Sigmoid colon (tissue), 7 donors: Measurements from ENCODE around the gene ANO2. TPM values are rescaled to one million over a fixed set of nuclear protein-coding genes. Genes with fewer than 3 reads are reported as not detected.

Experiments used
- DNase-seq: peaks from one replicate; pipeline ENCODE4 v3.0.0-alpha.2; 2019
- H3K27ac ChIP-seq, 4 donors: fragments of 200-600 bp; sonication (generic); one replicate each; pipeline ENCODE4 v1.5.1; 2016 to 2019; ENCODE audit warnings: mild to moderate bottlenecking in 1 of 4
- H3K27me3 ChIP-seq, 3 donors: fragments of 200-600 bp; sonication (generic); one replicate each; pipeline ENCODE4 v1.5.1; 2019; ENCODE audit warnings: mild to moderate bottlenecking in 1 of 3
- H3K36me3 ChIP-seq, 4 donors: fragments of 200-600 bp; sonication (generic); one replicate each; pipeline ENCODE4 v1.5.1; 2016 to 2019
- H3K4me1 ChIP-seq, 4 donors: fragments of 200-600 bp; sonication (generic); one replicate each; pipeline ENCODE4 v1.5.1; 2017 to 2019
- H3K4me3 ChIP-seq, 4 donors: fragments of 200-600 bp; sonication (generic); one replicate each; pipeline ENCODE4 v1.5.1; 2017 to 2019; ENCODE audit warnings: mild to moderate bottlenecking in 2 of 4, moderate library complexity in 1 of 4
- H3K9me3 ChIP-seq, 4 donors: fragments of 200-600 bp in 3 of 4; sonication (generic) in 3 of 4; one replicate each; pipeline versions ENCODE4 v1.5.1 to v1.6.1; 2013 to 2019
- CTCF ChIP-seq, 4 experiments: fragments of 450-650 bp in 3 of 4; fragments of 200-600 bp in 1 of 4; IDR thresholded peaks; one replicate each; pipeline ENCODE4 v1.5.1; 2016 to 2019; ENCODE audit warnings: antibody characterized with exemption in 4 of 4, mild to moderate bottlenecking in 3 of 4, moderate library complexity in 2 of 4
- EP300 ChIP-seq, 4 donors: sonication (generic); formaldehyde crosslinking; IDR thresholded peaks; one replicate each; pipeline ENCODE4 v1.6.1; 2017; ENCODE audit warnings: antibody characterized with exemption in 4 of 4
- POLR2A ChIP-seq, 2 donors: fragments of 450-650 bp; IDR thresholded peaks; one replicate each; pipeline ENCODE4 v1.6.1; 2016; ENCODE audit warnings: antibody characterized with exemption in 2 of 2, mild to moderate bottlenecking in 2 of 2, moderate library complexity in 2 of 2
- POLR2AphosphoS5 ChIP-seq, 4 donors: sonication (generic); formaldehyde crosslinking; IDR thresholded peaks; one replicate each; pipeline ENCODE4 v1.6.1; 2017; ENCODE audit warnings: antibody characterized with exemption in 4 of 4
- WGBS, 2 donors: extraction: QIAGEN DNeasy Blood & Tissue Kit; methylation state at CpG; one replicate each; pipeline ENCODE4 v1.1.7; 2013; 5-methylcytosine and 5-hydroxymethylcytosine counted together
- intact Hi-C: fragments of 100-400 bp; cut with DNase I; formaldehyde crosslinking; loops from one replicate; pipeline ENCODE4 v1.15.1; 2023
- polyA plus RNA-seq, 3 donors: library from polyadenylated mRNA; stranded (reverse); fragments of 200-250 nt; gene quantifications; one replicate each; pipeline ENCODE4 v1.2.3, GENCODE V29; 2013
- total RNA-seq, 4 donors: library from RNA; depleted of rRNA; stranded (reverse); fragments of >200 nt; gene quantifications; one replicate each; pipeline ENCODE4 v1.1.0, GENCODE V29; 2016
- donor health status: healthy with polysubstance abuse.
- donor health status: Bipolar disorder and iron deficiency.
- donor health status: healthy.

ANO2 gene
- total RNA-seq (1 to 10 TPM; 1.4 to 4.3 (median 2.7) TPM), polyA plus RNA-seq (1 to 10 TPM in 1 of 3 donors, under 1 TPM in 1, not detected in 1; 0.46 to 1.2 TPM)

- H3K36me3 ChIP-seq = no peaks in the 10 kb centered on the region
- peaks cover 7 to 55% (median 32%) of the 10 kb centered on the region in 3 donors for H3K27me3 ChIP-seq
- WGBS, 2 donors = 1 to 7% methylated on average over 66 of the region's 66 CpGs
- H3K4me1 ChIP-seq = peaks cover 0 to 16% (median 13%) of the 10 kb centered on the region in 4 donors
- no peaks in the 10 kb centered on the region for H3K9me3 ChIP-seq
- intact Hi-C loops = no loop called here
- H3K4me3 ChIP-seq = peak within 1 kb of the TSS in 3 of 4 donors; percentile 20 to 46 (median 42)
- TF ChIP-seq CTCF (IDR thresholded peaks at IDR 0.05) (no peak), POLR2AphosphoS5 (IDR thresholded peaks at IDR 0.05) (no peak), EP300 (IDR thresholded peaks at IDR 0.05) (no peak), POLR2A (IDR thresholded peaks at IDR 0.05) (no peak)
- DNase-seq = no peak
- H3K27ac ChIP-seq = no peak within 1 kb of the TSS
Measured at GRCh38 chr12:5945071-5946008, at the start of gene ANO2. Gene ANO2, minus strand, starts transcription at chr12:5945259. Its CDS starts 42 bp downstream, at chr12:5945217.

DNA sequence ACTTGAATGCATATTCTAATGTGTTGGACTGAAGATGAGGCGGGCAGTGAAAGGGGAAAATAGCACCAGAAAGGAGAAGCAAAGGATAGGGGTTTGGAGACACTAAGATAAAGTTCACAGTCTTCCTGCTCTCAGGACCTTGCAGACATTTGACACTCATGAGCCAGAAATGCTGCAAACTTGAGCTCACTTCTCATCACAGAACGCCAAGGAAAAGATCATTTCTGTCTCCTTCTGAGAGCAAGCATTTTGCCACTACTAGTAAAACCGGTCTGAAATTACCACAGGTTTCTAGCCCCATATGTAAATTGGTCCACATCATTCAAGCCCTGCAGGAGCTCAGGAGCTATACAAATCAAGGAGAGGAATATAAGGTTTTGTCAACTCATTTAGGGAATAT, 44.6 kb upstream of the ANO2 start:
- Histone ChIP-seq H3K27ac (no peak overlapping the region), H3K4me3 (no peak overlapping the region), H3K36me3 (no peaks in the 10 kb centered on the region), H3K4me1 (peaks cover 0 to 20% (median 11%) of the 10 kb centered on the region in 4 donors), H3K27me3 (no peaks in the 10 kb centered on the region), H3K9me3 (no peaks in the 10 kb centered on the region)
- TF ChIP-seq POLR2AphosphoS5 (IDR thresholded peaks at IDR 0.05) (no peak), EP300 (IDR thresholded peaks at IDR 0.05) (no peak), CTCF (IDR thresholded peaks at IDR 0.05) (no peak), POLR2A (IDR thresholded peaks at IDR 0.05) (no peak)
- DNase-seq = no peak
- WGBS, 2 donors = 92 to 93% methylated on average over 3 of the region's 3 CpGs
- intact Hi-C loops = loop anchor here (2.0 to 5.0 kb wide), 2 partner anchors 193 to 295 kb away; no protein-coding TSS in a partner anchor

DNA sequence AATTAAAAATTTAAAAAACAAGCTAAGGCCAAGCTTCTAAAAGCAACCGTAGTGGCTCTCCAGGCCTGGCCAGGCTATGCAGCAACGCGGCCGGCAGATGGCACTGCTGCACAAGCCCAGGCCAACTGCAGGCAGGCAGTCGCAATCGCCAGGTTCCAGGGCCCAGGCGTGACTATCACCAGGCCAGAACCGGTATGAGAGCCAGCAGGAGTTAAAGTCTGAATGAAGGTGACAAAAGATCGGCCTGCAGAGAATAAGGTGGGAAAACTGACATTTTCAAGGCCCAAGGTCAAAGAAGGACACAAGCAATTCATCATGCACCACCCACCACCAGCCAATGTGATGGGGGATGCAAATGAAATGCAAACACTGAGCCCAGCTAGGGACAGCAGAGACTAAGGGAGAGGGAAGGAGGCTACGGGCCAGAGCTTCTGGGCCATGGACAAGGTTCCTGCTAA, 43.6 kb upstream of the ANO2 start:
- H3K9me3 ChIP-seq = no peaks in the 10 kb centered on the region
- TF ChIP-seq POLR2AphosphoS5 (IDR thresholded peaks at IDR 0.05) = peak in 1 of 4 donors; percentile 10
- TF ChIP-seq EP300 (IDR thresholded peaks at IDR 0.05) = no peak
- TF ChIP-seq CTCF (IDR thresholded peaks at IDR 0.05) = peak; percentile 82 to 95 (median 92)
- no peak for TF ChIP-seq POLR2A (IDR thresholded peaks at IDR 0.05)
- H3K27ac ChIP-seq = peak overlapping the region in 3 of 4 donors; percentile 5 to 74 (median 59)
- DNase-seq = peak; percentile 88
- 3 to 6% methylated on average over 10 of the region's 10 CpGs for WGBS, 2 donors
- H3K27me3 ChIP-seq = no peaks in the 10 kb centered on the region
- intact Hi-C loops = loop anchor here (1.0 to 5.0 kb wide), 3 partner anchors 52 to 296 kb away; no protein-coding TSS in a partner anchor
- no peak overlapping the region for H3K4me3 ChIP-seq
- H3K4me1 ChIP-seq = peaks cover 0 to 20% (median 11%) of the 10 kb centered on the region in 4 donors
- H3K36me3 ChIP-seq = no peaks in the 10 kb centered on the region

- no peak overlapping the region for H3K4me3 ChIP-seq
- H3K27me3 ChIP-seq = no peaks in the 10 kb centered on the region
- intact Hi-C loops = loop anchor here (1.0 to 5.0 kb wide), 3 partner anchors 52 to 297 kb away; no protein-coding TSS in a partner anchor
- no peak for TF ChIP-seq POLR2A (IDR thresholded peaks at IDR 0.05)
- no peak for TF ChIP-seq CTCF (IDR thresholded peaks at IDR 0.05)
- no peak for TF ChIP-seq POLR2AphosphoS5 (IDR thresholded peaks at IDR 0.05)
- TF ChIP-seq EP300 (IDR thresholded peaks at IDR 0.05) = no peak
- no peaks in the 10 kb centered on the region for H3K36me3 ChIP-seq
- WGBS, 2 donors = 61 to 71% methylated on average over 10 of the region's 10 CpGs
- peaks cover 0 to 20% (median 11%) of the 10 kb centered on the region in 4 donors for H3K4me1 ChIP-seq
- H3K9me3 ChIP-seq = no peaks in the 10 kb centered on the region
- no peak for DNase-seq
- peak overlapping the region in 3 of 4 donors; percentile 5 to 74 (median 59) for H3K27ac ChIP-seq
Measured at GRCh38 chr12:5988088-5988487, 43.0 kb upstream of the ANO2 start.
